ENCODE measurements around the gene PPP4R2.

GRCh38 chr3:73052857-73053256 is 56.2 kb downstream of the PPP4R2 start:
- TF ChIP-seq CTCF (conservative IDR thresholded peaks at IDR 0.05) (no peak), EZH2 (IDR thresholded peaks at IDR 0.05; ENCODE audit: low read depth) (no peak)
